Measurements from ENCODE around the gene PDS5B. TPM values are rescaled to one million over a fixed set of nuclear protein-coding genes. Genes with fewer than 3 reads are reported as not detected.

The PDS5B gene
- total RNA-seq, 2 donors from 2014 or later = 46.9 to 57.1 TPM

DNA sequence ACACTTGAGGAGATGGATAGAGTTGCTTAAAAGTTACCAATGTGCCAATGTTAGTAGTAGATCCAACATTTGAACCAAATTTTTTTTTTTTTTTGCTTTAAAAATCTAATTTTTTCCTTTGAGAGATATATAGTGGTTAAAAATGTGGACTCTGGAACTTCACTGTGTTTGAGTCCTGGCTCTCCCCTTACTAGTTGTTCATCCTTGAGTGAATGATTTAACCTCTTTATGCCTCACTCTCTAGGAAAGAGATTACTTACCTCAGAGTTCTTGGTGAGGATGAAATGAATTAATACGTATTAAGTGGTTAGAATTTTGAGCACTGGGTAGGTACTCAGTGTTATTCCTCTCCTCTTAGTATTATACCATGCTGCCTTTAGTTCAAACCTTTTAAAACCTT, 24.3 kb downstream of the PDS5B start:
- Histone ChIP-seq H3K4me3 (ENCODE audit: low read length) (no peak overlapping the region), H3K27me3 (ENCODE audit: control insufficient read depth, insufficient read depth, low read length, poor library complexity, severe bottlenecking) (no peaks in the 10 kb centered on the region), H3K4me1 (ENCODE audit: control insufficient read depth, insufficient read depth, low read length) (no peaks in the 10 kb centered on the region), H3K9ac (ENCODE audit: extremely low read depth, low read length, poor library complexity, severe bottlenecking) (no peak overlapping the region), H3K27ac (ENCODE audit: low read depth, low read length) (no peak overlapping the region), H3K36me3 (ENCODE audit: control insufficient read depth, insufficient read depth, low read length) (peaks cover 9% of the 10 kb centered on the region), H3K9me3 (ENCODE audit: control insufficient read depth, low read length) (peaks cover 30% of the 10 kb centered on the region)
- TF ChIP-seq CTCF (conservative IDR thresholded peaks at IDR 0.05) = no peak
- Mint-ChIP-seq H3K27ac (no peak overlapping the region), H3K4me1 (no peaks in the 10 kb centered on the region), H3K36me3 (ENCODE audit: low read depth) (peaks cover 31% of the 10 kb centered on the region), H3K9me3 (peaks cover 35% of the 10 kb centered on the region), H3K4me3 (no peak overlapping the region), H3K27me3 (ENCODE audit: insufficient read depth) (no peaks in the 10 kb centered on the region)
- no peak for DNase-seq
- WGBS, 2 experiments (ENCODE audit: insufficient coverage in 1 of 2, insufficient read length in 1 of 2) = 100% methylated on average over 1 of the region's 1 CpG; no CpG with 5 or more reads in 1 of the 2 experiments

GRCh38 chr13:32610977-32611376, 24.7 kb downstream of the PDS5B start:
- Histone ChIP-seq H3K4me1 (ENCODE audit: control insufficient read depth, insufficient read depth, low read length) (no peaks in the 10 kb centered on the region), H3K4me3 (ENCODE audit: low read length) (no peak overlapping the region), H3K27ac (ENCODE audit: low read depth, low read length) (no peak overlapping the region), H3K9ac (ENCODE audit: extremely low read depth, low read length, poor library complexity, severe bottlenecking) (no peak overlapping the region), H3K36me3 (ENCODE audit: control insufficient read depth, insufficient read depth, low read length) (peaks cover 9% of the 10 kb centered on the region), H3K27me3 (ENCODE audit: control insufficient read depth, insufficient read depth, low read length, poor library complexity, severe bottlenecking) (no peaks in the 10 kb centered on the region), H3K9me3 (ENCODE audit: control insufficient read depth, low read length) (peaks cover 30% of the 10 kb centered on the region)
- H3K4me3 Mint-ChIP-seq = no peak overlapping the region
- H3K4me1 Mint-ChIP-seq = no peaks in the 10 kb centered on the region
- H3K36me3 Mint-ChIP-seq (ENCODE audit: low read depth) = peaks cover 26% of the 10 kb centered on the region
- no peaks in the 10 kb centered on the region for H3K27me3 Mint-ChIP-seq (ENCODE audit: insufficient read depth)
- DNase-seq = no peak
- WGBS, 2 experiments (ENCODE audit: insufficient coverage in 1 of 2, insufficient read length in 1 of 2) = 92% methylated on average over 1 of the region's 1 CpG
- H3K27ac Mint-ChIP-seq = no peak overlapping the region
- peaks cover 31% of the 10 kb centered on the region for H3K9me3 Mint-ChIP-seq
- TF ChIP-seq CTCF (conservative IDR thresholded peaks at IDR 0.05) = no peak

DNA sequence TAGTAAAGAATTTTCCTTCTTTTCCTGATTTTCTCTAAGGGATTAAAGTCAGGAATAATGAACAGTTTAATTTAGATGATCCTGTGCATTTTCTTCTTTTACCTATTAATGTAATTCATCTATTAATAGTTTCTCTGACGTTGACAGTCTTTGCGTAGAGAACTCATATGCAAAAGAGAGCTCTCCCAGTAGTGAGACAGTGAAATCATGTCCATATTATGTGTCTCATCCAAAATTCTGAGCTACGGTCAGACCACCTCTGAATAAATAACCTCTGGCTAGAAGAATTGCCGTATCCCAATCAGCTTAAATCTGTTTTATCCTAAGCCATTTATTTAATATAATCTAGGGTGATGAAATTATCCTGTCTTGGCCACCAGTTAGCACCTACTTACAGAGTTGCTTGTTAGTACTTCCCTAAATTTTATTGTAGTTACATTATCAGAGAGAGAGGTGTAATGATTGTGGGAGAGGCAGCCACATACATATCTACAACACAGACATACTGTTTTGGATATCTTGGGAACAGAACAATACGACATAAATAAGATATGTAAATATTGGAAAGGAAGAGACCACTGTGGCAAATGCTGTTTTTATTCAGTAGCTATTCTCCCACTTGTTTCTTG, 30.7 kb downstream of the PDS5B start:
- H3K36me3 ChIP-seq (ENCODE audit: control insufficient read depth, insufficient read depth, low read length) = no peaks in the 10 kb centered on the region
- H3K9me3 Mint-ChIP-seq = peaks cover 28% of the 10 kb centered on the region
- no peak overlapping the region for H3K9ac ChIP-seq (ENCODE audit: extremely low read depth, low read length, poor library complexity, severe bottlenecking)
- H3K4me3 Mint-ChIP-seq = no peak overlapping the region
- no peaks in the 10 kb centered on the region for H3K4me1 ChIP-seq (ENCODE audit: control insufficient read depth, insufficient read depth, low read length)
- no peaks in the 10 kb centered on the region for H3K27me3 Mint-ChIP-seq (ENCODE audit: insufficient read depth)
- H3K4me3 ChIP-seq (ENCODE audit: low read length) = no peak overlapping the region
- no peak for TF ChIP-seq CTCF (conservative IDR thresholded peaks at IDR 0.05)
- H3K4me1 Mint-ChIP-seq = no peaks in the 10 kb centered on the region
- no peak overlapping the region for H3K27ac Mint-ChIP-seq
- H3K9me3 ChIP-seq (ENCODE audit: control insufficient read depth, low read length) = peaks cover 64% of the 10 kb centered on the region
- 94 to 100% methylated on average over 2 to 4 of the region's 5 CpGs for whole genome bisulfite sequencing, 2 experiments (ENCODE audit: insufficient coverage in 1 of 2, insufficient read length in 1 of 2)
- H3K27ac ChIP-seq (ENCODE audit: low read depth, low read length) = no peak overlapping the region
- H3K27me3 ChIP-seq (ENCODE audit: control insufficient read depth, insufficient read depth, low read length, poor library complexity, severe bottlenecking) = no peaks in the 10 kb centered on the region
- no peak for DNase-seq
- peaks cover 38% of the 10 kb centered on the region for H3K36me3 Mint-ChIP-seq (ENCODE audit: low read depth)

All from endodermal cell (in vitro differentiated cells).